Activated CD8-positive, alpha-beta memory T cell treated with anti-CD3 and anti-CD28 coated beads, Interleukin-2, amount 50 U/mL, for 1 hour (primary cell): ENCODE results near the gene GIMD1.

Source experiments
- DNase-seq: peaks from one replicate; pipeline ENCODE4 v3.0.0-alpha.2; 2020; ENCODE audit errors: extremely low read depth

GIMD1 gene

GRCh38 chr4:106315476-106315967 lies 53.1 kb downstream of the GIMD1 start:
- DNase-seq: peak; percentile 12

GRCh38 chr4:106314960-106315359 lies 53.6 kb downstream of the GIMD1 start:
- DNase-seq: no peak

GRCh38 chr4:106312997-106313522 lies 55.5 kb downstream of the GIMD1 start:
- no peak for DNase-seq

- no peak for DNase-seq
Measured at GRCh38 chr4:106312377-106312776, 56.2 kb downstream of the GIMD1 start.
